Tibial nerve (tissue), 4 donors: ENCODE results near the gene PGAM2. TPM values are rescaled to one million over a fixed set of nuclear protein-coding genes. Genes with fewer than 3 reads are reported as not detected.

Source experiments
- DNase-seq, 2 donors: peaks; one replicate each; pipeline ENCODE4 v3.0.0-alpha.2; 2019; ENCODE audit warnings: low spot score in 2 of 2
- H3K27ac ChIP-seq, 4 donors: fragments of 200-600 bp; sonication (generic) in 3 of 4; one replicate each; pipeline ENCODE4 v1.5.1; 2017 to 2019; ENCODE audit warnings: mild to moderate bottlenecking in 1 of 4
- H3K27me3 ChIP-seq, 2 donors: fragments of 200-600 bp; sonication (generic) in 1 of 2; one replicate each; pipeline versions ENCODE4 v1.5.1 to v1.6.0; 2017 to 2019
- H3K36me3 ChIP-seq, 3 donors: fragments of 200-600 bp; sonication (generic); one replicate each; pipeline ENCODE4 v1.5.1; 2018 to 2019
- H3K4me1 ChIP-seq, 4 donors: fragments of 200-600 bp; sonication (generic) in 3 of 4; one replicate each; pipeline ENCODE4 v1.5.1; 2017 to 2019
- H3K4me3 ChIP-seq, 4 donors: fragments of 200-600 bp; sonication (generic) in 3 of 4; one replicate each; pipeline ENCODE4 v1.5.1; 2017 to 2019; ENCODE audit warnings: mild to moderate bottlenecking in 1 of 4, moderate library complexity in 1 of 4
- H3K9me3 ChIP-seq, 4 donors: fragments of 200-600 bp; sonication (generic) in 3 of 4; one replicate each; pipeline ENCODE4 v1.5.1; 2017 to 2019
- CTCF ChIP-seq, 5 experiments: fragments of 200-600 bp in 3 of 5; fragments of 450-650 bp in 2 of 5; sonication (generic) in 3 of 5; IDR thresholded peaks; one replicate each; pipeline ENCODE4 v1.5.1; 2016 to 2019; ENCODE audit warnings: antibody characterized with exemption in 5 of 5, mild to moderate bottlenecking in 3 of 5, moderate library complexity in 2 of 5
- EP300 ChIP-seq, 2 donors: sonication (generic); formaldehyde crosslinking; IDR thresholded peaks; one replicate each; pipeline ENCODE4 v1.6.1; 2017; ENCODE audit warnings: antibody characterized with exemption in 2 of 2, mild to moderate bottlenecking in 1 of 2
- POLR2A ChIP-seq, 2 donors: fragments of 450-650 bp; IDR thresholded peaks; one replicate each; pipeline ENCODE4 v1.6.1; 2017; ENCODE audit warnings: antibody characterized with exemption in 2 of 2, mild to moderate bottlenecking in 2 of 2, moderate library complexity in 2 of 2
- WGBS, 2 donors: methylation state at CpG; one replicate each; pipeline ENCODE4 v1.1.5; 2018; 5-methylcytosine and 5-hydroxymethylcytosine counted together
- total RNA-seq, 4 donors: library from RNA; depleted of rRNA; stranded (reverse); fragments of >200 nt; gene quantifications; one replicate each; pipeline ENCODE4 v1.1.0, GENCODE V29; 2016

PGAM2 gene
- total RNA-seq, 4 donors from 2014 or later = 0.98 TPM; not detected in 3

- H3K36me3 ChIP-seq = peaks cover 0 to 37% (median 0%) of the 10 kb centered on the region in 3 donors
- peak overlapping the region; percentile 51 to 78 (median 56) for H3K4me3 ChIP-seq
- 22 to 34% methylated on average over 17 to 18 of the region's 28 CpGs for WGBS, 2 donors
- H3K27ac ChIP-seq = peak overlapping the region; percentile 74 to 97 (median 91)
- H3K4me1 ChIP-seq = peaks cover 0 to 77% (median 24%) of the 10 kb centered on the region in 4 donors
- TF ChIP-seq POLR2A (IDR thresholded peaks at IDR 0.05) (no peak), EP300 (IDR thresholded peaks at IDR 0.05) (peak; percentile 51 to 78)
- no peaks in the 10 kb centered on the region for H3K9me3 ChIP-seq
- H3K27me3 ChIP-seq = no peaks in the 10 kb centered on the region
- DNase-seq = peak in 1 of 2 donors; percentile 68
These were observed 39.7 kb upstream of the PGAM2 start for GRCh38 chr7:44104860-44105771.

- no peak for DNase-seq
- H3K4me3 ChIP-seq = peak within 1 kb of the TSS; percentile 51 to 78 (median 56)
- no peak for TF ChIP-seq POLR2A (IDR thresholded peaks at IDR 0.05)
- no peak for TF ChIP-seq EP300 (IDR thresholded peaks at IDR 0.05)
- TF ChIP-seq CTCF (IDR thresholded peaks at IDR 0.05) = no peak
- WGBS, 2 donors = 2% methylated on average over 58 to 61 of the region's 87 CpGs
- peaks cover 0 to 79% (median 24%) of the 10 kb centered on the region in 4 donors for H3K4me1 ChIP-seq
- peaks cover 0 to 28% (median 0%) of the 10 kb centered on the region in 3 donors for H3K36me3 ChIP-seq
- H3K9me3 ChIP-seq = no peaks in the 10 kb centered on the region
- H3K27me3 ChIP-seq = no peaks in the 10 kb centered on the region
- peak within 1 kb of the TSS; percentile 74 to 97 (median 91) for H3K27ac ChIP-seq
These were observed 38.8 kb upstream of the PGAM2 start, which contains the start of gene AEBP1 for GRCh38 chr7:44103923-44104859. Gene AEBP1 (plus strand): TSS chr7:44104345. CDS start chr7:44104666, 321 bp downstream.

GRCh38 chr7:44103566-44103922 lies 38.2 kb upstream of the PGAM2 start:
- H3K27ac ChIP-seq = peak overlapping the region; percentile 74 to 97 (median 91)
- 55 to 74% methylated on average over 7 to 8 of the region's 8 CpGs for WGBS, 2 donors
- H3K9me3 ChIP-seq = no peaks in the 10 kb centered on the region
- H3K4me3 ChIP-seq = peak overlapping the region in 1 of 4 donors; percentile 78
- peaks cover 0 to 79% (median 24%) of the 10 kb centered on the region in 4 donors for H3K4me1 ChIP-seq
- H3K36me3 ChIP-seq = peaks cover 0 to 21% (median 0%) of the 10 kb centered on the region in 3 donors
- H3K27me3 ChIP-seq = no peaks in the 10 kb centered on the region
- no peak for DNase-seq
- TF ChIP-seq POLR2A (IDR thresholded peaks at IDR 0.05) (no peak), EP300 (IDR thresholded peaks at IDR 0.05) (no peak), CTCF (IDR thresholded peaks at IDR 0.05) (no peak)

- peaks cover 0 to 75% (median 24%) of the 10 kb centered on the region in 4 donors for H3K4me1 ChIP-seq
- peaks cover 0 to 16% (median 0%) of the 10 kb centered on the region in 3 donors for H3K36me3 ChIP-seq
- no peak overlapping the region for H3K4me3 ChIP-seq
- WGBS, 2 donors = 77 to 84% methylated on average over 8 of the region's 8 CpGs
- no peaks in the 10 kb centered on the region for H3K27me3 ChIP-seq
- no peaks in the 10 kb centered on the region for H3K9me3 ChIP-seq
- DNase-seq = no peak
- TF ChIP-seq POLR2A (IDR thresholded peaks at IDR 0.05) = no peak
- TF ChIP-seq CTCF (IDR thresholded peaks at IDR 0.05) = no peak
- TF ChIP-seq EP300 (IDR thresholded peaks at IDR 0.05) = no peak
- peak overlapping the region; percentile 25 to 97 (median 82) for H3K27ac ChIP-seq
These were observed 37.6 kb upstream of the PGAM2 start for GRCh38 chr7:44102846-44103565.
